Vagina (tissue), 2 donors: ENCODE results near the gene OSBPL8. TPM values are rescaled to one million over a fixed set of nuclear protein-coding genes. Genes with fewer than 3 reads are reported as not detected.
"Not testable (repeated sequence)": the region's sequence is repeated elsewhere in the genome, so short reads cannot be mapped to it uniquely, and the experiment has no call there.

Experiments
- DNase-seq, 2 donors: peaks; one replicate each; pipeline ENCODE4 v3.0.0-alpha.2; 2017; ENCODE audit errors: extremely low spot score in 2 of 2
- H3K27ac ChIP-seq: fragments of 200-600 bp; sonication (generic); one replicate; pipeline ENCODE4 v1.5.1; 2019
- H3K27me3 ChIP-seq: fragments of 200-600 bp; sonication (generic); one replicate; pipeline ENCODE4 v1.5.1; 2019
- H3K36me3 ChIP-seq, 2 donors: fragments of 200-600 bp; sonication (generic); one replicate each; pipeline ENCODE4 v1.5.1; 2017 to 2019
- H3K4me1 ChIP-seq: fragments of 200-600 bp; sonication (generic); one replicate; pipeline ENCODE4 v1.5.1; 2019
- H3K4me3 ChIP-seq, 2 donors: fragments of 200-600 bp; sonication (generic); 1 replicate in 1 of 2; 2 replicates in 1 of 2; pipeline ENCODE4 v1.5.1; 2016 to 2019
- H3K9me3 ChIP-seq: fragments of 200-600 bp; sonication (generic); one replicate; pipeline ENCODE4 v1.5.1; 2019
- POLR2A ChIP-seq, 2 donors: fragments of 450-650 bp; IDR thresholded peaks; one replicate each; pipeline ENCODE4 v1.6.1; 2017; ENCODE audit warnings: antibody characterized with exemption in 2 of 2, mild to moderate bottlenecking in 2 of 2, moderate library complexity in 2 of 2
- POLR2AphosphoS5 ChIP-seq, 2 donors: sonication (generic); formaldehyde crosslinking; IDR thresholded peaks; one replicate each; pipeline ENCODE4 v1.9.0; 2017; ENCODE audit warnings: antibody characterized with exemption in 2 of 2, mild to moderate bottlenecking in 2 of 2, low read depth in 1 of 2; ENCODE audit not compliant: insufficient read depth in 1 of 2
- intact Hi-C: fragments of 100-400 bp; cut with DNase I; formaldehyde crosslinking; loops from one replicate; pipeline ENCODE4 v1.15.1; 2023
- total RNA-seq: library from RNA; depleted of rRNA; stranded (reverse); fragments of >200 nt; gene quantifications from one replicate; pipeline ENCODE4 v1.2.3, GENCODE V29; 2016
- TF ChIP-seq, protein P1 (sequence below), 3 experiments: fragments of 450-650 bp in 2 of 3; fragments of 200-600 bp in 1 of 3; sonication (generic) in 1 of 3; IDR thresholded peaks; one replicate each; pipeline ENCODE4 v1.5.1; 2017 to 2019; ENCODE audit warnings: antibody characterized with exemption in 3 of 3, mild to moderate bottlenecking in 2 of 3, moderate library complexity in 2 of 3

The OSBPL8 gene
- total RNA-seq, 1 donor from 2014 or later: 66.5 TPM

DNA sequence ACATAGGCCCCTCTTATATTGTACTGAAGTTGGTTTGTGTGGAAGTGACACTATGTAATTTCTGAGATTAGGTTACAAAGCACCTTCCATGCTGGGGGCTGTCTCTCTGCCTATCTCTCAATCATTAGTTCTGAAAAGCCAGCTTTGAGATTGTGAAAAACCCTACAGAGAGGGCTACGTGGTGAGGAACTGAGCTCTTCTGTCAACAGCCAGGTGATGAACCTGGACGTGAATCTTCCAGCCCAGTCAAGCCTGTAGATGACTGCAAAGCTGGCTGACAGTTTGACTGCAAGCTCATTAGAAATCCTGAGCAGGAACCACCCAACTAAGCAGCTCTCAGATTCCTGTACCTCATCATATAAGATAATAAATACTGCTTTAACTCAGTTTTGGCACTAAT, 175.0 kb downstream of the OSBPL8 start:
- TF ChIP-seq, protein P1, sequence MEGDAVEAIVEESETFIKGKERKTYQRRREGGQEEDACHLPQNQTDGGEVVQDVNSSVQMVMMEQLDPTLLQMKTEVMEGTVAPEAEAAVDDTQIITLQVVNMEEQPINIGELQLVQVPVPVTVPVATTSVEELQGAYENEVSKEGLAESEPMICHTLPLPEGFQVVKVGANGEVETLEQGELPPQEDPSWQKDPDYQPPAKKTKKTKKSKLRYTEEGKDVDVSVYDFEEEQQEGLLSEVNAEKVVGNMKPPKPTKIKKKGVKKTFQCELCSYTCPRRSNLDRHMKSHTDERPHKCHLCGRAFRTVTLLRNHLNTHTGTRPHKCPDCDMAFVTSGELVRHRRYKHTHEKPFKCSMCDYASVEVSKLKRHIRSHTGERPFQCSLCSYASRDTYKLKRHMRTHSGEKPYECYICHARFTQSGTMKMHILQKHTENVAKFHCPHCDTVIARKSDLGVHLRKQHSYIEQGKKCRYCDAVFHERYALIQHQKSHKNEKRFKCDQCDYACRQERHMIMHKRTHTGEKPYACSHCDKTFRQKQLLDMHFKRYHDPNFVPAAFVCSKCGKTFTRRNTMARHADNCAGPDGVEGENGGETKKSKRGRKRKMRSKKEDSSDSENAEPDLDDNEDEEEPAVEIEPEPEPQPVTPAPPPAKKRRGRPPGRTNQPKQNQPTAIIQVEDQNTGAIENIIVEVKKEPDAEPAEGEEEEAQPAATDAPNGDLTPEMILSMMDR (IDR thresholded peaks at IDR 0.05): no peak
- no peak for TF ChIP-seq POLR2AphosphoS5 (IDR thresholded peaks at IDR 0.05; ENCODE audit: insufficient read depth in 1 of 2, low read depth in 1 of 2)
- TF ChIP-seq POLR2A (IDR thresholded peaks at IDR 0.05): no peak
- Histone ChIP-seq H3K36me3 (peaks cover 0 to 27% of the 10 kb centered on the region in 2 donors), H3K9me3 (no peaks in the 10 kb centered on the region), H3K27ac (no peak overlapping the region), H3K4me1 (no peaks in the 10 kb centered on the region), H3K4me3 (no peak overlapping the region), H3K27me3 (no peaks in the 10 kb centered on the region)
- no peak for DNase-seq
- intact Hi-C loops: no loop called here

DNA sequence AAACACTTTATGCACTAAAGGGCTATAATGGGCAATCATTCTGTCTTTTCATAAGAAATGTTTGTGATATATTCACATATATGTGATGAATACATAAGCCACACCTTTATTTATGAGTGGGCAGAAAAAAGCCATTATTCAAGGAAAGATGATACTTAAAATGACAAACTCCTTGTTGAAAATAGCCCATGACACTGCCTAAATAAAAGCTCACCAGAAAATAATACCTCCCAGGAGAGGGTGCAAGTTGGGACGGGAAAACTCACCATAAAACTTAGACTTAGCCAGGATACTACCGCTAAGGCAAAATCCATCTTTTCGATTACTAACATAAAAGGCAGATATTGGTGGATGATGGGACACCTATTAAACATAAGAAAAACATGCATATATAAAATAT, 175.6 kb downstream of the OSBPL8 start:
- TF ChIP-seq POLR2AphosphoS5 (IDR thresholded peaks at IDR 0.05; ENCODE audit: insufficient read depth in 1 of 2, low read depth in 1 of 2): no peak
- TF ChIP-seq, protein P1 (IDR thresholded peaks at IDR 0.05): no peak
- intact Hi-C loops: no loop called here
- Histone ChIP-seq H3K4me3 (no peak overlapping the region), H3K36me3 (peaks cover 0 to 22% of the 10 kb centered on the region in 2 donors), H3K4me1 (no peaks in the 10 kb centered on the region), H3K27ac (no peak overlapping the region), H3K9me3 (no peaks in the 10 kb centered on the region), H3K27me3 (no peaks in the 10 kb centered on the region)
- DNase-seq: no peak

DNA sequence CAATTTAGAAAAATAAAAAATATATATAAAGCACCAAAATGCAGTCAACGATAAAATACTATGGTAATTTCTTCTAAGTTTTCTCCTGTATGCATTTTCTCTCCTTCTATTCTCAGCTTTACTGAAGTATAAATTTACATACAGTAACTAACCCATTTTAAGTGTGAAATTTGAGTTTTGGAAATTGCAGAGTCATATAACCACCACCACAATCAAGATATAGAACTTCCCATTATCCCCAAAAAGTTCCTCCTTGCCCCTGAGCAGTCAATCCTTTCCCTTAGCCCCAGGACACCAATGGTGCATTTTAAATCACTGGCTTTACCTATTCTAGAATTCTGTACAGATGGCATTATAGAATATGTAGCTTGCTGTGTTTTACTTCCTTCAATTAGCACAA, 180.3 kb downstream of the OSBPL8 start:
- intact Hi-C loops: no loop called here
- H3K9me3 ChIP-seq: no peaks in the 10 kb centered on the region
- TF ChIP-seq POLR2A (IDR thresholded peaks at IDR 0.05) (no peak), POLR2AphosphoS5 (IDR thresholded peaks at IDR 0.05; ENCODE audit: insufficient read depth in 1 of 2, low read depth in 1 of 2) (no peak)
- TF ChIP-seq, protein P1 (IDR thresholded peaks at IDR 0.05): no peak
- no peak overlapping the region for H3K4me3 ChIP-seq
- H3K27me3 ChIP-seq: no peaks in the 10 kb centered on the region
- no peak overlapping the region for H3K27ac ChIP-seq
- DNase-seq: no peak
- peaks cover 0 to 30% of the 10 kb centered on the region in 2 donors for H3K36me3 ChIP-seq
- no peaks in the 10 kb centered on the region for H3K4me1 ChIP-seq

DNA sequence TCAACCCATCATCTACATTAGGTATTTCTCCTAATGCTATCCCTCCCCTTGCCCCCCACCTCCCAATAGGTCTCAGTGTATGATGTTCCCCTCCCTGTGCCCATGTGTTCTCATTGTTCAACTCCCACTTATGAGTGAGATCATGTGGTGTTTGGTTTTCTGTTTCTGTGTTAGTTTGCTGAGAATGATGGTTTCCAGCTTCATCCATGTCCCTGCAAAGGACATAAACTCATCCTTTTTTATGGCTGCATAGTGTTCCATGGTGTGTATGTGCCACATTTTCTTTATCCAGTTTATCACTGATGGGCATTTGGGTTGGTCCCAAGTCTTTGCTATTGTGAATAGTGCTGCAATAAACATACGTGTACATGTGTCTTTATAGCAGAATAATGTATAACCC, 182.7 kb downstream of the OSBPL8 start:
- H3K27me3 ChIP-seq, DNase-seq, H3K4me1 ChIP-seq, H3K4me3 ChIP-seq, H3K9me3 ChIP-seq, intact Hi-C loops, H3K27ac ChIP-seq: not testable (repeated sequence)
- H3K36me3 ChIP-seq: peaks cover 0 to 43% of the 10 kb centered on the region in 2 donors

DNA sequence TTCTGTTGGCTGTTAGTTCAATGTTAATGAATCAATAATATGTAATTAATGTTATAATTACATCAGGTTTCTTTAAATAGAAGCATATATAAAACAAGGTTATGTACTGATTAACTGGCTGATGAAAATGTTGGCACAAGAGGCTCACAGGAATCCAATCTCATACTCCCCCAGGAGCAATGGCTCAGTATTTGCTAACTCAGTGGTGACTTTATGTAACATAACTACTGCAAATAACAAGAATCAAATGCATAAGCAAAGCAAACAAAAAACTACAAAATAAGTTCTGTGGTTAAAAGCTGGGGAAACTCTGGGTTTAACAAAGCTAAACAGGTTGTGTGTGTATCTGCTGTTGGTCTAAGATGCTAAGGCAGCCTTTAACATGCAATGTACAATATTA, 183.6 kb downstream of the OSBPL8 start:
- H3K27ac ChIP-seq: no peak overlapping the region
- no peaks in the 10 kb centered on the region for H3K27me3 ChIP-seq
- no peak for DNase-seq
- H3K36me3 ChIP-seq: peaks cover 0 to 43% of the 10 kb centered on the region in 2 donors
- H3K4me3 ChIP-seq: no peak overlapping the region
- no peaks in the 10 kb centered on the region for H3K4me1 ChIP-seq
- no peaks in the 10 kb centered on the region for H3K9me3 ChIP-seq
- TF ChIP-seq POLR2A (IDR thresholded peaks at IDR 0.05): no peak
- TF ChIP-seq, protein P1 (IDR thresholded peaks at IDR 0.05): no peak
- no peak for TF ChIP-seq POLR2AphosphoS5 (IDR thresholded peaks at IDR 0.05; ENCODE audit: insufficient read depth in 1 of 2, low read depth in 1 of 2)
- intact Hi-C loops: no loop called here

DNA sequence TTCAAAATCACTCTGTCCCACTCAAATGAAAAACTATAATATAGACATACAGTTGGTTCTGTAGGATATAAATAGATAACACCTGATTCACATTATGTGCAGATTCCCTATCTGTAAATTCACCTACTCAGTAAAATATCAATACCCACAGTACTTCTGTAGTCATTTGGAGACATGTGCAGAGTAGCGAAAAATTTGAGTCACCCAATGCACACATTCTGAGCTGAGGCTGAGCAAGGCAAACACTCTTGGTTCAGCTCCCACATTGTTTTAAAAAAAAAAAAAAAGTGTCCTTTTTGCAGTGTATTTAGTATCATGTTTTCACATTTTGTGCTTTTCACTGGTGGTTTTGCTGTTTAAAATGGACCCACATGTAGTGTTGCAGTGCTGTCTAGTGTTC, 184.1 kb downstream of the OSBPL8 start:
- no peaks in the 10 kb centered on the region for H3K27me3 ChIP-seq
- H3K36me3 ChIP-seq: peaks cover 0 to 43% of the 10 kb centered on the region in 2 donors
- no peak for DNase-seq
- TF ChIP-seq POLR2A (IDR thresholded peaks at IDR 0.05) (no peak), POLR2AphosphoS5 (IDR thresholded peaks at IDR 0.05; ENCODE audit: insufficient read depth in 1 of 2, low read depth in 1 of 2) (no peak)
- TF ChIP-seq, protein P1 (IDR thresholded peaks at IDR 0.05): no peak
- intact Hi-C loops: no loop called here
- no peaks in the 10 kb centered on the region for H3K9me3 ChIP-seq
- H3K4me3 ChIP-seq: no peak overlapping the region
- H3K27ac ChIP-seq: no peak overlapping the region
- no peaks in the 10 kb centered on the region for H3K4me1 ChIP-seq
